Measurements from ENCODE around the gene KRT8. TPM values are rescaled to one million over a fixed set of nuclear protein-coding genes. Genes with fewer than 3 reads are reported as not detected.
"Not testable (repeated sequence)": the region's sequence is repeated elsewhere in the genome, so short reads cannot be mapped to it uniquely, and the experiment has no call there.

KRT8 gene
- total RNA-seq (1.1 TPM), polyA plus RNA-seq (ENCODE audit: insufficient read depth in 1 of 8, insufficient read length in 8 of 8, low replicate concordance in 1 of 8) (10 to 100 TPM in 3 of 8 donors, 1 to 10 TPM in 5; 1.3 to 56.7 (median 4.6) TPM)
- long read RNA-seq, donor 1 = 0 reads
- long read RNA-seq, donor 2 = 0 reads
- long read RNA-seq, donor 3 = 0 reads
- long read RNA-seq, donor 4, partial matches to known transcripts = 23 of 23 reads
- long read RNA-seq, donor 4, other reads (novel, unspliced or antisense) = 0 of 23 reads
- long read RNA-seq, donor 5, partial matches to known transcripts = 70 of 71 reads
- long read RNA-seq, donor 5, other reads (novel, unspliced or antisense) = 0 of 71 reads
- long read RNA-seq, donor 6, partial matches to known transcripts = 294 of 400 reads
- long read RNA-seq, donor 6, other reads (novel, unspliced or antisense) = 106 of 400 reads
- long read RNA-seq, donor 7, partial matches to known transcripts = 11 of 11 reads
- long read RNA-seq, donor 7, other reads (novel, unspliced or antisense) = 0 of 11 reads
- long read RNA-seq, donor 8, partial matches to known transcripts = 0 of 2 reads
- long read RNA-seq, donor 8, other reads (novel, unspliced or antisense) = 0 of 2 reads
- long read RNA-seq, donor 9 = 0 reads
- long read RNA-seq, donor 10, partial matches to known transcripts = 91 of 91 reads
- long read RNA-seq, donor 10, other reads (novel, unspliced or antisense) = 0 of 91 reads
- long read RNA-seq, donor 11, partial matches to known transcripts = 0 of 1 reads
- long read RNA-seq, donor 11, other reads (novel, unspliced or antisense) = 0 of 1 reads

- WGBS (ENCODE audit: insufficient coverage) = 64% methylated on average over 24 of the region's 33 CpGs
- H3K4me1 ChIP-seq (ENCODE audit: control insufficient read depth, insufficient read depth, low read length) = peaks cover 18% of the 10 kb centered on the region
- not testable (repeated sequence) for H3K27me3 ChIP-seq (ENCODE audit: control insufficient read depth, insufficient read depth, low read length); H3K36me3 ChIP-seq (ENCODE audit: control insufficient read depth, insufficient read depth, low read length); DNase-seq; H3K9me3 ChIP-seq (replicated peaks; ENCODE audit: control insufficient read depth, low read depth, low read length); H3K4me3 ChIP-seq (ENCODE audit: low read length); H3K27ac ChIP-seq (ENCODE audit: low read length)
Observed at GRCh38 chr12:52904509-52905300, at the start of gene KRT8. TSS of gene KRT8 (minus strand) at chr12:52905076. CDS start at chr12:52904981, 95 bp downstream.

GRCh38 chr12:52953181-52953841 lies 48.4 kb upstream of the KRT8 start:
- Histone ChIP-seq H3K36me3 (ENCODE audit: control insufficient read depth, insufficient read depth, low read length) (no peaks in the 10 kb centered on the region), H3K27ac (ENCODE audit: low read length) (no peak overlapping the region), H3K4me1 (ENCODE audit: control insufficient read depth, insufficient read depth, low read length) (no peaks in the 10 kb centered on the region), H3K27me3 (ENCODE audit: control insufficient read depth, insufficient read depth, low read length) (peaks cover 15% of the 10 kb centered on the region), H3K9me3 (replicated peaks; ENCODE audit: control insufficient read depth, low read depth, low read length) (no peaks in the 10 kb centered on the region), H3K4me3 (ENCODE audit: low read length) (no peak overlapping the region)
- no peak for DNase-seq
- WGBS (ENCODE audit: insufficient coverage) = 92% methylated on average over 2 of the region's 7 CpGs

DNA sequence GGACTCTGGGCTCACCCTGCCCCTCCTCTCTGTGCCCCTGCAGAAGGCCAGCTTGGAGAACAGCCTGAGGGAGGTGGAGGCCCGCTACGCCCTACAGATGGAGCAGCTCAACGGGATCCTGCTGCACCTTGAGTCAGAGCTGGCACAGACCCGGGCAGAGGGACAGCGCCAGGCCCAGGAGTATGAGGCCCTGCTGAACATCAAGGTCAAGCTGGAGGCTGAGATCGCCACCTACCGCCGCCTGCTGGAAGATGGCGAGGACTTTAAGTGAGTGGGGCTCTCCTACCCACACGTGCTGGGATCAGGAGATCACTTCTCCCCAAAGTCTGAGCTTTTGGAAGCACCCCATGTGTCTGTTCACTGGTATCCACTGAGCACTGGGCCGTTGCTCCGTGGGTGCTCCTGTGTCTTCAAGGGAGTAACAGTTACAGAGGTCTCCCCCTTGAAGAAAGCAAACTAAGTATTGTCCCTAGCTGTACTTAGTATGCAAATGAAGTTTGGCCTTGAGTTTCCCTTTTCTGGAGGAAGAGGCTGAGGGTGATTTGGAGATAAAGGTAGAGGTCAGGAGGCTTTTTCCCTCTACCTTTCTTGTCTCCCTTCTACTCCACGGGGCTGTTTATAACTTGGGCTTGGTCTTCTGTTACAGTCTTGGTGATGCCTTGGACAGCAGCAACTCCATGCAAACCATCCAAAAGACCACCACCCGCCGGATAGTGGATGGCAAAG lies 47.4 kb upstream of the KRT8 start:
- H3K27ac ChIP-seq (ENCODE audit: low read length) = no peak overlapping the region
- WGBS (ENCODE audit: insufficient coverage) = 61% methylated on average over 7 of the region's 15 CpGs
- DNase-seq = no peak
- H3K27me3 ChIP-seq (ENCODE audit: control insufficient read depth, insufficient read depth, low read length) = peaks cover 15% of the 10 kb centered on the region
- H3K4me3 ChIP-seq (ENCODE audit: low read length) = no peak overlapping the region
- no peaks in the 10 kb centered on the region for H3K4me1 ChIP-seq (ENCODE audit: control insufficient read depth, insufficient read depth, low read length)
- no peaks in the 10 kb centered on the region for H3K36me3 ChIP-seq (ENCODE audit: control insufficient read depth, insufficient read depth, low read length)
- H3K9me3 ChIP-seq (replicated peaks; ENCODE audit: control insufficient read depth, low read depth, low read length) = no peaks in the 10 kb centered on the region

DNA sequence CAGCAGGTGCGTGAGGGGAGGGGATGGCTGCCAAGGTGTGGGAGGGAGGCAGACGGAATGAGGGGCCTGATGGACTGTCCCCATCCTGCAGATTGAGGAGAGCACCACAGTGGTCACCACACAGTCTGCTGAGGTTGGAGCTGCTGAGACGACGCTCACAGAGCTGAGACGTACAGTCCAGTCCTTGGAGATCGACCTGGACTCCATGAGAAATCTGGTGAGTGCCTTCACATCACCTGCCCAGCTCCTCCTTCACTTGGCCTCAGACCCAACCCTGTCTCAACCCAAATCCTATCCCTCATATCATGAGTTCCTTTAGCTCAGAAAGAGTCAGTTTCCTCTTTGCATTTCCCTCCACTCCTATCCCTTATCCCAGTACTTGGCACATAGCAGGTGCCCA lies 46.8 kb upstream of the KRT8 start:
- H3K4me3 ChIP-seq (ENCODE audit: low read length) = no peak overlapping the region
- no peak overlapping the region for H3K27ac ChIP-seq (ENCODE audit: low read length)
- H3K4me1 ChIP-seq (ENCODE audit: control insufficient read depth, insufficient read depth, low read length) = no peaks in the 10 kb centered on the region
- no peaks in the 10 kb centered on the region for H3K36me3 ChIP-seq (ENCODE audit: control insufficient read depth, insufficient read depth, low read length)
- WGBS (ENCODE audit: insufficient coverage) = 91% methylated on average over 6 of the region's 6 CpGs
- DNase-seq = no peak
- peaks cover 15% of the 10 kb centered on the region for H3K27me3 ChIP-seq (ENCODE audit: control insufficient read depth, insufficient read depth, low read length)
- H3K9me3 ChIP-seq (replicated peaks; ENCODE audit: control insufficient read depth, low read depth, low read length) = no peaks in the 10 kb centered on the region

DNA sequence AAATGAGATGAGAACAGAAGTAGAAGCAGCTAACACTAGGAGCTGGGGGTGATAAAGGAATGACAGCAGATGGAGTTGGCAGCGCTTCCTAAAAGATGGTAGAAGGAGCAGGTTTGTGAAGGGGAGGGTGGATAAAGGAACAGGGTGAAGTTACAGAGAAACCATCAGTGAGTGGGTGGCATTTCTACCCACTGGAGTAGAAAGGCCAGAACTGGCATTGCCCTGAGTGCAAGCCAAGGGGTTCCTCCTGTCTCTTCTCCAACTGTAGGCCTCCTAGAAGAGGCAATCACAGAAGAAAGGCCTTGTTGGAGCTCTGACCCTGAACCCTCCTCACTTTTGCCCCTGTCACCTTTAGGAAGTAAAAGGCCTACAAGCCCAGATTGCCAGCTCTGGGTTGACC lies 46.2 kb upstream of the KRT8 start:
- no peaks in the 10 kb centered on the region for H3K36me3 ChIP-seq (ENCODE audit: control insufficient read depth, insufficient read depth, low read length)
- no peaks in the 10 kb centered on the region for H3K4me1 ChIP-seq (ENCODE audit: control insufficient read depth, insufficient read depth, low read length)
- no peak overlapping the region for H3K4me3 ChIP-seq (ENCODE audit: low read length)
- H3K27me3 ChIP-seq (ENCODE audit: control insufficient read depth, insufficient read depth, low read length) = peaks cover 15% of the 10 kb centered on the region
- 91% methylated on average over 1 of the region's 1 CpG for WGBS (ENCODE audit: insufficient coverage)
- no peak for DNase-seq
- no peaks in the 10 kb centered on the region for H3K9me3 ChIP-seq (replicated peaks; ENCODE audit: control insufficient read depth, low read depth, low read length)
- H3K27ac ChIP-seq (ENCODE audit: low read length) = no peak overlapping the region

DNA sequence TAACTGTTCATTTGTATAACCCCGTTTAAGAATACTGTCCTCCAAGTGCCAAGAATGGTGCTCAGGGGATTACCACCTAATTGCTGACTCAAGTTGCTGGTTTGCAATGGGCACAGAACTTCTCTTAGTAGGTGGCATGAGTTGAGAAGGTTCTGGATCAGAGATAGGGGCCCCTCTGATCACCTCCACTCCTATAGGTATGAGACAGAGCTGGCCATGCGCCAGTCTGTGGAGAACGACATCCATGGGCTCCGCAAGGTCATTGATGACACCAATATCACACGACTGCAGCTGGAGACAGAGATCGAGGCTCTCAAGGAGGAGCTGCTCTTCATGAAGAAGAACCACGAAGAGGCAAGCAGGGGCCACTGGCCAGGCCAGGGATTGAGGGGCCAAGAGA lies 45.7 kb upstream of the KRT8 start:
- Histone ChIP-seq H3K27ac (ENCODE audit: low read length) (no peak overlapping the region), H3K4me3 (ENCODE audit: low read length) (no peak overlapping the region), H3K36me3 (ENCODE audit: control insufficient read depth, insufficient read depth, low read length) (no peaks in the 10 kb centered on the region), H3K4me1 (ENCODE audit: control insufficient read depth, insufficient read depth, low read length) (no peaks in the 10 kb centered on the region), H3K27me3 (ENCODE audit: control insufficient read depth, insufficient read depth, low read length) (peaks cover 15% of the 10 kb centered on the region), H3K9me3 (replicated peaks; ENCODE audit: control insufficient read depth, low read depth, low read length) (no peaks in the 10 kb centered on the region)
- DNase-seq = no peak
- WGBS (ENCODE audit: insufficient coverage) = 91% methylated on average over 6 of the region's 7 CpGs

DNA sequence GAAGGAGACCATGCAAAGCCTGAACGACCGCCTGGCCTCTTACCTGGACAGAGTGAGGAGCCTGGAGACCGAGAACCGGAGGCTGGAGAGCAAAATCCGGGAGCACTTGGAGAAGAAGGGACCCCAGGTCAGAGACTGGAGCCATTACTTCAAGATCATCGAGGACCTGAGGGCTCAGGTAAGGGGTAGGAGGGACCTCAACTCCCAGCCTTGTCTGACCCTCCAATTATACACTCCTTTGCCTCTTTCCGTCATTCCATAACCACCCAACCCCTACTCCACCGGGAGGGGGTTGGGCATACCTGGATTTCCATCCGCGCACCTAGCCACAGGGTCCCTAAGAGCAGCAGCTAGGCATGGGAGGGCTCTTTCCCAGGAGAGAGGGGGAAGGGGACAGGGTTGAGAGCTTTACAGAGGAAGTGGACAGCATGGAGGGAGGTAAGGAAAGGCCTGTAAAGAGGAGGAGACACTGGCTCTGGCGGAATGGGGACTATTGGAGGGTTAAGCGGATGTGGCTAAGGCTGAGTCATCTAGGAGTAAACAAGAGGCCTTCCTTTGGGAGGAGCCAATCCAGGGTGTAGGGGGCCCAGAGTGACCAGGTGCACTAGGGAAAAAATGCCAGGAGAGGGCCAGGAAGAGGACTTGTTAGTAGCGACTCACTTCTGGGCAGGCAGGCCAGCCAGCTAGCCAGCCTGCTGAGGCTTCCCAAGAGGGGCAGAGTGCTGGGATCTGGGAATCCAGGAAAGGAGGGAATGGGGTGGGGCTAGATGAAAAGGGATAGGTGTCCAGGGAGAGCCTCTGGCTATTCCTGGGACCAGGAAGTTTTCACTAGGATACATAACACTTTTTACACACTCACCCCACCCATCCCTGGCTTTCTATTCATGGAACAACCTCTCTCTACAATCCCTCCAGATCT lies 44.8 kb upstream of the KRT8 start:
- H3K27ac ChIP-seq (ENCODE audit: low read length) = no peak overlapping the region

DNA sequence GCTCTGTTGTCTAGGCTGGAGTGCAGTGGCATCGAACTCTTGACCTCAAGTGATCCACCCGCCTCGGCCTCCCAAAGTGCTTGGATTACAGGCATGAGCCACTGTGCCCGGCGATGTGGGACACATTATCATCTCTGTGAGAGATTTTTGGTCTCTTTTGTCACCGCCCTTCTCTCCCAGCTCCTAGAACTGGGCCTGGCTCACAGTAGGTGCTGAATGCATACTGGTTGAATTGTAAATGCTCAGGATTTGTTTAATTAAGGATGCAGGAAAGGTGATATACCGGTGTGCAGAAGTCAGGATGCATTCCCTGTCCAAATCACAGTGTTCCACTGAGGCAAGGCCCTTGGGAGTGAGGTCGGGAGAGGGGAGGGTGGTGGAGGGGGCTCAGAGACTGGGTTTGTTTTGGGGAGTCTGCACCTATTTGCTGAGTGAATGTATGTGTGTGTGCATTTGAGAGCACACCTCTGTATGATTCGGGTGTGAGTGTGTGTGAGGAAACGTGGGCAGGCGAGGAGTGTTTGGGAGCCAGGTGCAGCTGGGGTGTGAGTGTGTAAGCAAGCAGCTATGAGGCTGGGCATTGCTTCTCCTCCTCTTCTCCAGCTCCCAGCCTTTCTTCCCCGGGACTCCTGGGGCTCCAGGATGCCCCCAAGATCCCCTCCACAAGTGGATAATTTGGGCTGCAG lies 43.0 kb upstream of the KRT8 start:
- H3K9me3 ChIP-seq (replicated peaks; ENCODE audit: control insufficient read depth, low read depth, low read length) = no peaks in the 10 kb centered on the region
- no peak for DNase-seq

More for the DNA sequence above, 44.8 kb upstream of the KRT8 start:
- no peak for DNase-seq
- Histone ChIP-seq H3K27me3 (ENCODE audit: control insufficient read depth, insufficient read depth, low read length) (peaks cover 18% of the 10 kb centered on the region), H3K9me3 (replicated peaks; ENCODE audit: control insufficient read depth, low read depth, low read length) (no peaks in the 10 kb centered on the region), H3K4me1 (ENCODE audit: control insufficient read depth, insufficient read depth, low read length) (no peaks in the 10 kb centered on the region), H3K4me3 (ENCODE audit: low read length) (no peak overlapping the region), H3K36me3 (ENCODE audit: control insufficient read depth, insufficient read depth, low read length) (no peaks in the 10 kb centered on the region)
- WGBS (ENCODE audit: insufficient coverage) = 53% methylated on average over 7 of the region's 13 CpGs

More for the DNA sequence above, 43.0 kb upstream of the KRT8 start:
- Histone ChIP-seq H3K27ac (ENCODE audit: low read length) (no peak overlapping the region), H3K36me3 (ENCODE audit: control insufficient read depth, insufficient read depth, low read length) (no peaks in the 10 kb centered on the region), H3K4me1 (ENCODE audit: control insufficient read depth, insufficient read depth, low read length) (no peaks in the 10 kb centered on the region), H3K27me3 (ENCODE audit: control insufficient read depth, insufficient read depth, low read length) (peaks cover 20% of the 10 kb centered on the region), H3K4me3 (ENCODE audit: low read length) (no peak overlapping the region)
- WGBS (ENCODE audit: insufficient coverage) = 70% methylated on average over 8 of the region's 12 CpGs

Measured in muscle of leg (tissue), 16 donors.